H1 (cell line): ENCODE data around the gene FAHD2B. TPM values are rescaled to one million over a fixed set of nuclear protein-coding genes. Genes with fewer than 3 reads are reported as not detected.
"Not testable (repeated sequence)": the region's sequence is repeated elsewhere in the genome, so short reads cannot be mapped to it uniquely, and the experiment has no call there.

Experiments
- CTCF ChIA-PET: fragments of 300-600 bp; sonication (Branson Sonifier 250); formaldehyde crosslinking; loops from one replicate; lab custom pipeline; 2021; ENCODE audit not compliant: partially characterized antibody; lab: Charles Lee
- POLR2A ChIA-PET: fragments of 300-600 bp; sonication (Branson Sonifier 250); formaldehyde crosslinking; loops from one replicate; lab custom pipeline; 2021; ENCODE audit warnings: inconsistent platforms; ENCODE audit not compliant: partially characterized antibody; lab: Charles Lee
- DNase-seq, 2 experiments: peaks; one replicate each; pipeline versions ENCODE4 v3.0.0 to v3.0.0-alpha.2; 2010 to 2022; ENCODE audit warnings: low spot score in 2 of 2, low read depth in 1 of 2, mixed read lengths in 1 of 2
- FAIRE-seq: peaks from 2 replicates; lab custom pipeline; 2011; peaks lifted over from hg19 to GRCh38; lab: Jason Lieb, UNC
- H2AFZ ChIP-seq: 2 replicates; pipeline ENCODE4 v1.8.1; 2012; ENCODE audit warnings: low read length, inconsistent platforms
- H2AK5ac ChIP-seq: 2 replicates; pipeline ENCODE4 v1.6.1; 2013; ENCODE audit warnings: low read depth, low read length
- H2BK120ac ChIP-seq: replicated peaks from 2 replicates; pipeline ENCODE3; 2013; ENCODE audit warnings: low read depth, low read length, inconsistent platforms
- H2BK12ac ChIP-seq: 2 replicates; pipeline ENCODE4 v1.6.1; 2013; ENCODE audit warnings: low read depth, low read length
- H2BK15ac ChIP-seq: 2 replicates; pipeline ENCODE4 v1.6.1; 2013; ENCODE audit warnings: low read length
- H2BK20ac ChIP-seq: 2 replicates; pipeline ENCODE4 v1.6.1; 2013; ENCODE audit warnings: low read length
- H2BK5ac ChIP-seq: 2 replicates; pipeline ENCODE4 v1.6.1; 2013; ENCODE audit warnings: low read depth, low read length
- H3K14ac ChIP-seq: 2 replicates; pipeline ENCODE4 v1.6.1; 2013; ENCODE audit warnings: inconsistent platforms; ENCODE audit not compliant: insufficient read length
- H3K18ac ChIP-seq: 2 replicates; pipeline ENCODE4 v1.6.1; 2013; ENCODE audit warnings: low read length; ENCODE audit errors: extremely low read depth
- H3K23ac ChIP-seq: 2 replicates; pipeline ENCODE4 v1.6.1; 2013; ENCODE audit warnings: inconsistent platforms; ENCODE audit not compliant: insufficient read length
- H3K23me2 ChIP-seq: 2 replicates; pipeline ENCODE4 v1.6.1; 2013; ENCODE audit warnings: low read depth, low read length
- H3K27ac ChIP-seq: 2 replicates; pipeline ENCODE4 v1.6.1; 2011; ENCODE audit warnings: low read depth, low read length, inconsistent platforms
- H3K27me3 ChIP-seq, 4 experiments: replicated peaks in 1 of 4; 1 replicate in 1 of 4; 2 replicates in 3 of 4; pipeline versions ENCODE4 v1.6.1 to v1.8.1; 2011 to 2013; ENCODE audit warnings: low read length in 3 of 4, mild to moderate bottlenecking in 3 of 4, inconsistent platforms in 2 of 4, mixed read lengths in 2 of 4, moderate library complexity in 1 of 4; ENCODE audit not compliant: control insufficient read depth in 3 of 4, insufficient read depth in 3 of 4; ENCODE audit errors: extremely low read depth in 1 of 4
- H3K36me3 ChIP-seq, 4 experiments: 2 replicates each; pipeline versions ENCODE4 v1.6.1 to v1.8.1; 2011 to 2013; ENCODE audit warnings: mild to moderate bottlenecking in 4 of 4, low read length in 3 of 4, moderate library complexity in 2 of 4, control low read depth in 1 of 4, inconsistent platforms in 1 of 4; ENCODE audit not compliant: insufficient read depth in 4 of 4, control insufficient read depth in 2 of 4
- H3K4ac ChIP-seq: replicated peaks from 2 replicates; pipeline ENCODE3; 2013; ENCODE audit warnings: low read length, low read depth, mixed read lengths, inconsistent platforms; ENCODE audit not compliant: insufficient read length
- H3K4me1 ChIP-seq, 4 experiments: replicated peaks in 1 of 4; 1 replicate in 1 of 4; 2 replicates in 3 of 4; pipeline versions ENCODE4 v1.6.1 to v1.8.1; 2011 to 2013; ENCODE audit warnings: low read length in 3 of 4, inconsistent platforms in 2 of 4, mixed read lengths in 1 of 4; ENCODE audit not compliant: insufficient read depth in 4 of 4, control insufficient read depth in 3 of 4
- H3K4me2 ChIP-seq, 2 experiments: 2 replicates each; pipeline versions ENCODE4 v1.6.1 to v1.8.1; 2011 to 2013; ENCODE audit warnings: low read depth in 2 of 2, low read length in 2 of 2, control low read depth in 1 of 2, inconsistent platforms in 1 of 2, mild to moderate bottlenecking in 1 of 2; ENCODE audit not compliant: insufficient read depth in 1 of 2
- H3K4me3 ChIP-seq, 4 experiments: fragments of 200-600, 300-600 bp in 1 of 4; sonication (generic), shearing (Covaris generic), sonication (Bioruptor Twin) in 1 of 4; 2 replicates each; pipeline versions ENCODE4 v1.5.1 to v1.8.1; 2011 to 2016; ENCODE audit warnings: low read length in 4 of 4, low read depth in 3 of 4, control low read depth in 2 of 4, inconsistent platforms in 2 of 4, mild to moderate bottlenecking in 2 of 4, mixed read lengths in 1 of 4, moderate library complexity in 1 of 4; ENCODE audit not compliant: insufficient read depth in 2 of 4; ENCODE audit errors: extremely low read depth in 1 of 4
- H3K56ac ChIP-seq: replicated peaks from 2 replicates; pipeline ENCODE3; 2013; ENCODE audit warnings: low read depth, mild to moderate bottlenecking, mixed read lengths, low read length, inconsistent platforms; ENCODE audit not compliant: insufficient read length
- H3K79me1 ChIP-seq: 2 replicates; pipeline ENCODE4 v1.6.1; 2013; ENCODE audit warnings: low read depth, low read length, control low read depth
- H3K79me2 ChIP-seq, 2 experiments: 2 replicates each; pipeline versions ENCODE4 v1.6.1 to v1.8.1; 2012 to 2013; ENCODE audit warnings: low read length in 2 of 2, mild to moderate bottlenecking in 2 of 2, inconsistent platforms in 1 of 2; ENCODE audit not compliant: insufficient read depth in 2 of 2, control insufficient read depth in 1 of 2
- H3K9ac ChIP-seq, 4 experiments: replicated peaks in 1 of 4; 1 replicate in 1 of 4; 2 replicates in 3 of 4; pipeline versions ENCODE4 v1.6.1 to v1.8.1; 2011 to 2013; ENCODE audit warnings: low read depth in 3 of 4, low read length in 3 of 4, control low read depth in 2 of 4, mild to moderate bottlenecking in 2 of 4, moderate library complexity in 2 of 4, inconsistent platforms in 1 of 4; ENCODE audit errors: extremely low read depth in 1 of 4
- H3K9me3 ChIP-seq, 2 experiments: 2 replicates each; pipeline versions ENCODE4 v1.6.1 to v1.8.1; 2012 to 2013; ENCODE audit warnings: mild to moderate bottlenecking in 2 of 2, moderate library complexity in 2 of 2, control low read depth in 1 of 2, inconsistent platforms in 1 of 2, low read depth in 1 of 2, low read length in 1 of 2, mixed read lengths in 1 of 2; ENCODE audit not compliant: insufficient read depth in 2 of 2
- H4K20me1 ChIP-seq, 2 experiments: replicated peaks in 1 of 2; 2 replicates each; pipeline versions ENCODE3 to v1.8.1; 2011 to 2013; ENCODE audit warnings: inconsistent platforms in 2 of 2, low read length in 2 of 2, mild to moderate bottlenecking in 1 of 2; ENCODE audit not compliant: insufficient read depth in 2 of 2, control insufficient read depth in 1 of 2
- H4K5ac ChIP-seq: 2 replicates; pipeline ENCODE4 v1.6.1; 2013; ENCODE audit warnings: low read length, low read depth, mixed read lengths, inconsistent platforms; ENCODE audit not compliant: insufficient read length
- H4K8ac ChIP-seq: 2 replicates; pipeline ENCODE4 v1.8.0; 2013; ENCODE audit warnings: mild to moderate bottlenecking, moderate library complexity, low read length, inconsistent platforms; ENCODE audit not compliant: insufficient read depth; ENCODE audit errors: extremely low read depth
- H4K91ac ChIP-seq: replicated peaks from 2 replicates; pipeline ENCODE3; 2013; ENCODE audit warnings: low read length, mixed read lengths, inconsistent platforms; ENCODE audit not compliant: insufficient read length
- WGBS, 2 experiments: shearing (Covaris generic) in 1 of 2; methylation state at CpG; one replicate each; pipeline versions ENCODE4 v1.1.6 to v1.1.7; 2013 to 2015; ENCODE audit warnings: low lambda C conversion rate in 2 of 2, mixed read lengths in 2 of 2, inconsistent platforms in 1 of 2, low coverage in 1 of 2, missing lambda C conversion rate in 1 of 2; ENCODE audit not compliant: insufficient replicate concordance in 2 of 2, insufficient coverage in 1 of 2, insufficient read length in 1 of 2; ENCODE audit errors: extremely low coverage in 1 of 2, missing lambda C conversion rate in 1 of 2; 5-methylcytosine and 5-hydroxymethylcytosine counted together
- polyA plus RNA-seq, 7 experiments: library from polyadenylated mRNA; depleted of rRNA in 3 of 7; stranded (reverse) in 5 of 7; unstranded in 2 of 7; fragments of >200 nt in 5 of 7; fragments of 200-250 nt in 2 of 7; gene quantifications; 1 replicate in 5 of 7; 2 replicates in 1 of 7; 4 replicates in 1 of 7; pipeline versions ENCODE4 v1.2.1 to v1.2.3, GENCODE V29; 2011 to 2013; ENCODE audit warnings: missing spikeins in 2 of 7, mixed read lengths in 2 of 7
- total RNA-seq: library from RNA; stranded (reverse); fragmentation: NEBNext Ultra II Directional; extraction: Animal tissue kit (Norgen Biotek cat#: 25700); gene quantifications from 2 replicates; pipeline ENCODE4 v1.2.1, GENCODE V29; 2021

FAHD2B gene
- total and polyA plus RNA-seq, 2 of the 8 experiments (the other 6 are each of a cell fraction or from before 2014, with no cell fraction given) = 23.5 to 39.4 TPM

DNA sequence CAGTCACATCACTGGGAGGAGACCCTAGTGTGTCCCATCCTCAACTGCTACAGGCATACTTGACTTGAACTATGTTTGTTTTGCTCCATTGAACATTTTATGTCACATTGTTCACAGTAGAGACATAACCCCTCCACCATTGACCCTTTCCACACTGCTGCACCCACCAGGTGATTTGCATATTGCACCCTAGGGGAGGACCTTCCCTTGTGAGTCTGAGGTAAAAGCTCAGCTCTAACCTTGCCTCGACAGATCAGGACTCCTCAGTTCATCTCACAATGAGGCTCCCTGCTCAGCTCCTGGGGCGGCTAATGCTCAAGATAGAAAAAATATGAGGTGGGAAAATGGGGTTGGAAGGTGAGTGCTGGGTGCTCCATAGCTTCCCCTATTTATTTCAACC, 44.6 kb downstream of the FAHD2B start:
- WGBS, 2 experiments = 83% methylated on average over 2 of the region's 2 CpGs; no CpG with 5 or more reads in 1 of the 2 experiments
- H2BK20ac ChIP-seq = not testable (repeated sequence)

DNA sequence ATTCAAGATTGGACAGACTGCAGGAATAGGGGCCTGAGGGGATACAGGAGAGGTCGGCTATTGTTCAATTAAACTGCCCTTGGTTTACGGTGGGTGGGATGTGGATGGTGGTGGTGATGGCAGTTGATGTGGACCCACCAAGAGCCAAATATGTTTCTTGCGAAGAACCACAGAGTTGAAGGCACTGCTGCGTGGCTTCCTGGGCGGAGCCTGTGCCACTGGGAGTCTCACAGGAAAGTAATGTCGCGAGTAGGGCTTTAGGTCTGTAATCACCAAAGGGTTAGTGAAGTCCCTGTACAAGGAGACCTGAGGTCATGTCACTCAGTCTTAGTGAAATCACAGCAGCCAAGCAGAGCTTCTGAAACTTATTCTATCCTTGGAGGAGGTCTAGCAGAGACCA, 46.2 kb downstream of the FAHD2B start:
- H3K23ac ChIP-seq, H3K56ac ChIP-seq, H3K27ac ChIP-seq, CTCF ChIA-PET, H3K18ac ChIP-seq, H4K91ac ChIP-seq, H3K4me2 ChIP-seq, H3K4me1 ChIP-seq, H2AK5ac ChIP-seq, H2BK12ac ChIP-seq, H2BK5ac ChIP-seq, H4K8ac ChIP-seq, H2BK15ac ChIP-seq, H3K4ac ChIP-seq, H3K14ac ChIP-seq, H3K79me1 ChIP-seq, POLR2A ChIA-PET, H4K5ac ChIP-seq, H2BK20ac ChIP-seq, H2BK120ac ChIP-seq, H3K9ac ChIP-seq, H3K23me2 ChIP-seq, H3K36me3 ChIP-seq, H3K4me3 ChIP-seq, H4K20me1 ChIP-seq, H3K27me3 ChIP-seq, H3K9me3 ChIP-seq, H2AFZ ChIP-seq, DNase-seq, FAIRE-seq, H3K79me2 ChIP-seq: not testable (repeated sequence)
- WGBS, 2 experiments = 80% methylated on average over 7 of the region's 7 CpGs; no CpG with 5 or more reads in 1 of the 2 experiments

More for the DNA sequence above, 44.6 kb downstream of the FAHD2B start:
- POLR2A ChIA-PET, H4K20me1 ChIP-seq, H3K4me1 ChIP-seq, H3K56ac ChIP-seq, H2BK5ac ChIP-seq, H3K18ac ChIP-seq, H3K4me3 ChIP-seq, H4K5ac ChIP-seq, H3K36me3 ChIP-seq, H2BK120ac ChIP-seq, H3K9ac ChIP-seq, H2AFZ ChIP-seq, H3K79me2 ChIP-seq, H2AK5ac ChIP-seq, H3K23ac ChIP-seq, H3K79me1 ChIP-seq, H3K4ac ChIP-seq, DNase-seq, H3K4me2 ChIP-seq, H4K91ac ChIP-seq, H3K14ac ChIP-seq, H4K8ac ChIP-seq, H2BK15ac ChIP-seq, H2BK12ac ChIP-seq, H3K27me3 ChIP-seq, H3K23me2 ChIP-seq, FAIRE-seq, H3K9me3 ChIP-seq, CTCF ChIA-PET, H3K27ac ChIP-seq: not testable (repeated sequence)
